Activated T-helper 1 cell treated with anti-CD3 and anti-CD28 coated beads, Interleukin-2, amount 50 U/mL, for 16 hours (primary cell): ENCODE data around the gene ACKR2.

Experiments
- DNase-seq, 2 donors: peaks; one replicate each; pipeline ENCODE4 v3.0.0-alpha.2; 2020; ENCODE audit warnings: low read depth in 1 of 2, low spot score in 1 of 2

ACKR2 gene

GRCh38 chr3:42886294-42886822 lies 77.1 kb downstream of the ACKR2 start:
- no peak for DNase-seq

DNA sequence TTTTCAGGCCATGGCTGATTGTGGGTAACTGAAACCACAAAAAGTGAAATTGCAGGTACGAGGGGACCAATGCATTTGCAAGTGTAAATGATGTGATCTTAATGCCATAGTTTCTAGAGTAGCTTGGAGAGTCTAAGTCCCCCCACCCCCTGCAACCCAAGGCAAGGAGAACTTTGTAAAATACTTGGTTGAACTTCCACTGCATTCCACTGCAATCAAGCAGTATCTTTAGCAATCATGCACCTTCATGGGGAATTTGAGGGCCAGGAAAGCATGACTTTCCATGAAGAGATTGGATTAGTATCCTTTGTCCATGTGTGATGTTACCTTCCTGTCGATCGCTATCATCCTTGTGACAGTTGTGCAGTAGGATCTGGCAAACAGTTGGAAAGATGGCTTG lies 77.8 kb downstream of the ACKR2 start:
- no peak for DNase-seq

DNA sequence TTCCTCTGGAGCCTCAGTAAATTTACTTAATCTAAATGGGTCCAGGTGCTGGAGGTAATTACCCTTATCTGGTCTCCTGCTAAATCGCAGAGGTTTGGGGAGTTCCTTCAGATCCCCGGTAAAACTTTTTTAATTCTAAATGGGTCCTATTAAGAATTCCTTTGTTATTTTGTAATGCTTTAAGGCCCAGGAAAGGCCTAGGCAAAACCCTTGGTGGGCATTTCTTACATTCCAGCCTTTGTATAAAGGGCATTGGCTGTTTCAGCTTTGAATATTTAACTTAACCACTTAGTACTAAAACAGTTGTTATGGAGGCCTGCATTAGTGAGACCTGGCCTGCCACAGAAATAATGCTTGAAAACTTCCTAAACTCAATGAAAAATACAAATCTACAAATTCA lies 81.8 kb downstream of the ACKR2 start:
- DNase-seq, result no peak

GRCh38 chr3:42892169-42892568 lies 82.9 kb downstream of the ACKR2 start:
- no peak for DNase-seq

- no peak for DNase-seq
Observed at GRCh38 chr3:42892807-42893206, 83.6 kb downstream of the ACKR2 start.

DNA sequence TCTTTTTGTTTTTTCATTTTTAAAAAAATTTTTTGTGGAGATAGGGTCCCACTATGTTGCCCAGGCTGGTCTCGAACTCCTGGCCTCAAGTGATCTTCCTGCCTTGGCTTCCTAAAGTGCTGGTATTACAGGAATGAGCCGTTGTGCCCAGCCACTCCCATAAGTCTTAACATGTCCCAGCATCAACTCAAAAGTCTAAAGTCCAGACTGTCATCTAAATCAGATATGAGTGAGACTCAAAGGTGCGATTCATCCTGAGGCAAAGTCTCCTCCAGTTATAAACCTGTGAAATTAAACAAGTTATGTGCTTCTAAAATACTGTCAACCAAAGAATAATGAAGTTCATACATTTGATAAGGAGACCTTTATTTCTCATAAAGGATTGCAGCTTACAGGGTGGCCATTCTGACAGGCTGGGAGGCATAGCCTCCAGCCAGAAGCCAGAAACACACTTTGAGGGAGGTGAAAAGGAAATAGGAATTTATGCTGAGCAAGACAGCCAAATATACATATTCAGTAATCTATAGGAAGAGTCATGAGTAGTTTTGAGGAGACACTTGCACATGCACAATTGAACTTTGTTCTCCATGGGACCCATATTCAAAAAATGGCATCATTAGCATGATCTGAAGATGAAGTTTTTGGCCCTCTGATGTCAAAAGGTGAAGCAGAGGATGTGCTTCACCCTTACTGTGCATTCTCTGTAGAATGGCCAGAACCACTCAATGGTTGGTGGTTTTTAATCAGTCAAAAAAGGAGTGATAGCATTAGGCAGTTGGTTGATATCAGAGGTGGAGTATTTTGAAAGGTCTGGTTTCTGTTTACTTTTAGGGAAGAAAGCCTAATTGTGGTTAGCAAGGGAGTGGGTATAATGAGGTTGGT lies 85.7 kb downstream of the ACKR2 start:
- no peak for DNase-seq

DNA sequence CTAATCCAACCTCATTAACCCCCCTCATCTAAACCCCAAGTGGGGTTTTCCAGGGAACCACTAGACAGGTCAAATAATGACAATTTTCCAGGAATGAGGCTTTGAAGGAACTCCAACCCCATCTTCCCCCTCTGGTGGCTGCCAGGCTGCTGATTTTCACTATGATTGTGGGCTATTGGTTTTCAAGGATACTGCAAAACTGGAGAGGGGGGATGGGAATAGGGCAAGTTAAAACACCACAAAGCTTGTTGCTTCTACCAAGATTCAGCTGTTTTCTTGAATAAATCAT lies 86.3 kb downstream of the ACKR2 start:
- no peak for DNase-seq

DNA sequence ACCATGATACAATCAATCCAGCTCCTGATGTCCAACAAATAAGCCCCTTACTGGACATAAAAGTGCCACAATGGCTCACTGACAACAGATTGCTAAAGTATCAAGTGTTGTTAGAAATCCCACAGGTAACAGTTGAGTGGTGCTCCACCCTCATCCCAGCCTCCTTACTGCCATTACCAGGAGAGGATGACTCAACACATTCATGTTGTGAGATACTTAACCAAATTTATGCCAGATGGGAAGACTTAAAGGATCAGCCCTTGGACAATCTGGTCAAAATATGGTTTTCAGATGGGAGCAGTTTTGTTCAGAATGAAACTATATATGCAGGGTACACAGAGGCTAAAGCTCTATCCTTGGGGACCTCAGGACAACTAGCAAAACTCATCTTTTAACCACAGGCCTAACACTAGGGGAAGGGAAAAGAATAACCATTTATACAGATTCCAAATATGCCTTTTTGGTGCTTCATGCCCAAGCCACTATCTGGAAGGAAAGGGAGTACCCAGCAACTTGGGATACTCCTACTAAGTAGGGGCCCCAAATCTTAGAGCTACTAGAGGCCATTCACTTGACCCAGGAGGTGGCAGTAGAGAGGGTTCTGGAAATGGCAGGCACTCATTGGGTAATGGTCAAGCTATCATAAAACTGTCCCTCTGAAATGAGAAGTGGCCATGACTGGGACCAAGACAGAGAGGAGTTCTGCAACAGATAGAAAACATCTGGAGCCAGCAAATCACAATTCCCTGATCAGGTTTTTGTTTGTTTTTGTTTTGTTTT lies 89.8 kb downstream of the ACKR2 start:
- no peak for DNase-seq

DNA sequence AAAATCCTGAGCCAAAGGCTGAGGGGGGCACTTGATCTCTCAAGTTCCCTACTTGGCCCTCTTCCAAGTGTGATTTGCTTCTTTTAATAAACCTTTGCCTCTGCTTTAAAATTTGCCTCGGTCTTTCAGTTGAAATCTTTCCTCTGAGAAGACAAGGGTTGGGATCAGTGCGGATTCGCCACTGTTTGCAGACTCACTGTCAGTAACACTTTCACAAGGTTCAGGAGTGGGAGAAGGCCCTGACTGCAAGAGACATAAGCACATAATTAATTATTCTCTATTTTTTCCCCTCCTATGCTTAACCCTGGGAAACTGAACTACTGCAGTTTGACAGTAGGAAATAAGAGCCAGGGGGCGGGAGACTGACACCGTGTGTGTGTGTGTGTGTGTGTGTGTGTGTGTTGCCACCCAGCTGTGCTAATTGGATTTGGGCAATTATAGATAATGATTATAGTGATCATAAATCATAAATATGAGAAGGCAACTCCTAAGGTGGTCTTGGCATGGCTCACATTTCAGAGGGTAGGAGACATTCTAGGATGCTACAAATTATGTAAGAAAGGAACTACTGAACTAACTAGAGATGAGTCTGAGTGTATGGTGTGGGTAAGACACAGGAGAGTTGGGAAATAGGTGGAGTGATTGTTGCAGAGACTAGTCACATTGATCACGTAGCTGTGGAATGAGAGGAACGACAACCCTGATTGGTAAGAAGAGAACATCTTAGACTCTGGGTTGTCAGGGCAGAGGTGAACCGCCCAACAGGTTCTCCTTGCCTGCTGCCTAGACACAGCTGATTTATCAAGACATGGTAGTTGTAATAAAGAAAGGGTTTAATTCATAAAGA lies 91.2 kb downstream of the ACKR2 start:
- no peak for DNase-seq

DNA sequence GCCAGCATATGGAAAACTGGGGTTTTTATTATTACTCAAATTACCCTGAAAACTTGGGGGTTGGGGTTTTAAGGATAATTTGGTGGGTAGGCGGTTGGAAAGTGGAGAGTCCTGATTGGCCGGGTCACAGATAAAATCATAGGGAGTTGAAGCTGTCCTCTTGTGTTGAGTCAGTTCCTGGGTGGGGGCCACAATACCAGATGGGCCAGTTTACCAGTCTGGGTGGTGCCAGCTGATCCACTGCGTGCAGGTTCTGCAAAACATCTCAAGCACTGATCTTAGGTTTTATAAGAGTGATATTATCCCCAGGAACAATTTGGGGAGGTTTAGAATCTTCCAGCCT lies 91.8 kb downstream of the ACKR2 start:
- DNase-seq, result no peak

DNA sequence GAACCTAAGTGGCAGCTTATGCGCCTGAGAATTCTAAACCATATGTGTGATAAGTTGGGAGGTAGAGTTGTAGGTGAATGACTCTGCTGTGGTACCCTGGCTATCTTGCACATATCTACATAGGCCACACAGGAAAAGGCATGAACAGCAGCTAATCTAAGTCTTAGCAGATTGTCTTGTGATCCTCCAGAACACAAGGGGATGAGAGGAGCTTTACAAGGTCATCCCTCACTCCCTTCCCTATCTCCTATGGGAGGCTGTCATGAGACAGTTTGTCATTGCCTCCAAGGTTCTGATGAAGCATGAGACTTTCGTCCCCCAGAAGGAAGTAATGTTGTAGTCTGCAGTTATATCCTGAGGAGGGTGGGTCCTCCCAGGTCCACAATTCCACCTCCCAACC lies 93.0 kb downstream of the ACKR2 start:
- no peak for DNase-seq

GRCh38 chr3:42904076-42904475 lies 94.8 kb downstream of the ACKR2 start:
- DNase-seq, result no peak

DNA sequence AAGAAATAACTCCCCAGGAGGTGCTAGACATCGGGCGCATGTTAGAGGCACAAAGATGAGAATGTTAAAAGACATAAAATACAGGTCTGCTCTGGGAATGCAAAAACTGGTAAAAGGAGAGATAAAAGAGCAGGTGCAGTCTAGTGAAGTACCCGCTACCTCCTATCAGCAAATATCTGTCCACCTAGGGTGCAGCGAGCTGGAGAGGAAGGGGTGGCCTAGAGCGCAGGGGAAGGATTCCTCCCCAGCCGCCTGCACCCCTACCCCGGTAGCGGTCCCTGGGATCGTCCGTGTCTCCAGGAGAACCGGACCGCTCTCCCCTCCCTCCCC lies 96.5 kb downstream of the ACKR2 start:
- DNase-seq, result no peak

GRCh38 chr3:42906070-42906847 lies 97.0 kb downstream of the ACKR2 start, which contains the start of gene ZNF662:
Gene ZNF662 (plus strand): TSS chr3:42906142. CDS start chr3:42908115, 1,973 bp downstream.
- no peak for DNase-seq

- no peak for DNase-seq
Observed at GRCh38 chr3:42906848-42907183, 97.6 kb downstream of the ACKR2 start.

- no peak for DNase-seq
Observed at GRCh38 chr3:42908675-42909074, 99.4 kb downstream of the ACKR2 start.

DNA sequence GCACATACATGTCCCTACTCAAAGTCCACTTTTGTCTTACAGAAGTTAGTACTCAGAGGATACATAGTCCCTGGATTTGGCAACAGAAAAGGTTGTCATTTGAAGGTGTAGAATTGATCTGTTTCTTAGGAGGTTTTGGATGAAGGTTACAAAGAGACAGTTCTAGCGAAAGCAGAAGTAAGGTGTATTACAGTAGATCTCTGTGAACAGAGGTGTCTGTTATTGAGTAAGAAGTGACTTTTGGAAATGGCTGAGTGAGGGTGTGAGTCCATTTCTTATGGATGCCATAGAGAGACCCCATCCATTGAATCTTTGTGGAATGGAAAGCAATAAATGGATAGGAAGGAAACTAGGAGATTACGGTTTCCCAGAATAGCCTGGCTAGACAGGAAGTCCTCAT lies 102.3 kb downstream of the ACKR2 start:
- DNase-seq, result no peak

- no peak for DNase-seq
Observed at GRCh38 chr3:42914771-42915515, 105.7 kb downstream of the ACKR2 start.
